Measurements from ENCODE around the gene CDC34.
A peak's percentile ranks its signal among the peaks of the same experiment; 100 is the strongest.

The CDC34 gene, protein sequence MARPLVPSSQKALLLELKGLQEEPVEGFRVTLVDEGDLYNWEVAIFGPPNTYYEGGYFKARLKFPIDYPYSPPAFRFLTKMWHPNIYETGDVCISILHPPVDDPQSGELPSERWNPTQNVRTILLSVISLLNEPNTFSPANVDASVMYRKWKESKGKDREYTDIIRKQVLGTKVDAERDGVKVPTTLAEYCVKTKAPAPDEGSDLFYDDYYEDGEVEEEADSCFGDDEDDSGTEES

DNA sequence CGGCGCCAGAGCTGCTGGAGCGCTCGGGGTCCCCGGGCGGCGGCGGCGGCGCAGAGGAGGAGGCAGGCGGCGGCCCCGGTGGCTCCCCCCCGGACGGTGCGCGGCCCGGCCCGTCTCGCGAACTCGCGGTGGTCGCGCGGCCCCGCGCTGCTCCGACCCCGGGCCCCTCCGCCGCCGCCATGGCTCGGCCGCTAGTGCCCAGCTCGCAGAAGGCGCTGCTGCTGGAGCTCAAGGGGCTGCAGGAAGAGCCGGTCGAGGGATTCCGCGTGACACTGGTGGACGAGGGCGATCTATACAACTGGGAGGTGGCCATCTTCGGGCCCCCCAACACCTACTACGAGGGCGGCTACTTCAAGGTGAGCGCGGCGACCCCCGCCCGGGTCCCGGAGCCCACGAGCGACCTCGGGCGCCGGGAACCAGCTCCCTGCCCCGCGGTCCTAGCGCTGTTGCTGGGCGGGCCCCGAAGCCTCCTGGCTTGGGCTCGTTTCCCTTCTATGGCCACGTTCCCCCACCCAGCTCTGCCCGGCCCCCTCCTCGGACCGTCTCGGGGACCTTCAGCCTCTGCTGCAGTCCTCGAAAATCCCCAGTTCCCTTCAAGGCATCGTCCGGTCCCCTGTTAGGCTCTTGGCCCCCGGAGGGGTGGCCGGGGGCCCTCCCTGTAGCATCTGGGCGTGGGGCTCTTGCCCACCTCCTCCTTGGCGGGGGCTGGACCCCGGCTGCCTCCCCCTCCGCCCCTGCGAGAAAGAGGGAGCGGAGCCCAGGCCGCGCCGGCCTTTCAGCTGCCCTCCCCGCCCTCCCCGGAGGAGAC, at the start of gene CDC34:
Gene CDC34 (plus strand): TSS at position 8 of the 808 bp plus-strand sequence. CDS start 172 bp downstream, at position 180.
- DNase-seq (ENCODE audit: low spot score), result peak; percentile 36

DNA sequence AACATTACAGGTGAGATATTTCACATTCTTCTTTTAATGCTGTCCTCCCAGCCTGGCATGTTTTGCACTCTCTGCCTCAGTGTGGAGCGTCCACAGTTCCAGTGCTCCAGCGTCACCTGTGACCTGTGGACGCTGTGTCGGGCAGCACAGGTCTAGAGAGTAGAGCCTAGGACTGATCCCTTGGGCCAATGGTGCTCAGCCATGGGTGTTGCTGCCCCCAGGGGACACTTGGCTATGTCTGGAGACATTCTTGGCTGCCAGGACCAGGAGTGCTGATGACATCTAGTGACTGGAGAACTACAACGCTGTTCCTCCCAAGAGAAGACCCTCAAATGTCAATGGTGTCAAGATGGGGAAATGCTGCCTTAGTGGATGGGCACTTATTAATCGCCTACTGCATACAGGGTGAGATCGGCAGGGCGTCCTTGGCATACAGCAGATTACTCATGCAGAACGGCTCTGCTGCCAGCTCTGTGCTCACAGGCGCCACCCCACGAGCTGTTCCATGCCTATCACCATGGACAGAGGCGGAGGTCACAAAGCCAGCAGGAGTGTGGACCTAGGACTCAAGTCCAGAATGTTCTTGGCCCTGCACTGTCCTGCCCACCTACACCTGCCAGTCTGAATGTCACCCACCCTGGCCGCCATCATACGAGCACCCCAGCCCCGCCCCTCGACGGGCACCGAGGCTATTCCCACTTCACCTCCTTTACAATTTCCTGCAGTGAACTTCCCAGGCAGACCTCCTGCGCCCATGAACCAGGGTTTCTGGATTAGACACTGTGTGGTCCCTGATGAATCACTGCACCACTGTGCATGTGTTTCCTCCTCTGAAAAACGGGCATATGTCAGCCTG, 49.1 kb upstream of the CDC34 start:
- DNase-seq (ENCODE audit: low spot score), result no peak

DNA sequence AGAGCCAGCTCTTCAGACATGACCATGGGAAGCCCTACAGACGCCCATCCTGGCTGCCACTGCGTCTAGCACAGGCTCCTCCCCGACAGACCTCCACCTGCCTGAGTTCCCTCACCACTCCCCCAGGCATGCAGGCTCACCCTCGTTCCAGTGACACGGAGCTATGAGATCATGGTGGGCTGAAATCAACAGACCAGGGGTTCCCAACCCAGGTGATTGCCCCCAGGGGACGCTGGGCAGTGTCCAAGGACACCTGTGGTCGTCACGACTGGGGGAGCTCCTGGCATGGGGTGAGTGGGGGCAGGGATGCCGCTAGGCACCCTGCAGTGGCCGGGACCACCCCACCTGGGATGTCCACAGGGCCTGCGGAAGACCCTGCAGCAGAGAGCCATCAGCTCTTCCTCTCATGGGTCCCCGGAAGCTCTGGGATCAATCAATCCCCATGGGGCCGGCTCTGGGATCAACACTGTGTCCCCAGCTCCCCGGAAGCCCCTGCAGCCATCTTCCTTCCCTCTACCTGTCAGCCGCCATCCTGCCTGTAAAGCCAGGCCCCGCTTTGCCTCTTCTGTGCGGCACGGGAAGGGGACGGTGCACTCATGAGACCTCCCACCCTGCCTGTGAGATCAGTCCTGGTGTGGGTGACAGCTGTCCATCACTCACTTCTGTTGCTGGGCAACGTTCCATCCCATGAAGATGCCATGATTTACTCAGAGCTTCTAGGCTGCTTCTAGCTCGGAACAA, 48.1 kb upstream of the CDC34 start:
- no peak for DNase-seq (ENCODE audit: low spot score)

DNA sequence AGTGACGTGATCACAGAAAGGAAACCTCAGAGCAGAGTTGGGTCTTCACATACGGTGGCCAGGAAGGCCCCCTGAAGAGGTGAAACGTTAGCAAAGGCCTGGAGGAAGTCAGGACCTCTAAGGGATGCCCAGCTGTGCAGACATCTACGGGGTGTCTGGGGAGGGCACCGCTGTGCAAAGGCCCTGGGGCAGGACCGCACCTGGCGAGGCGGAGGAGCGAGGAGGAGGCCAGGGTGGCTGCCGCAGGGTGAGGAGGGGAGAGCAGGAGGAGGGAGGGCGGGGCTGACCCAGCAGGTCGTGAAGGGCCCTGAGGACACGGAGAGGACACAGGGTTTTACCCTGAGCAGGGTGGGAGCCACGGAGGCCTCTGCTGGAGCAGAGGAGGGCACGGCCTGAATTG, 47.1 kb upstream of the CDC34 start:
- no peak for DNase-seq (ENCODE audit: low spot score)

DNA sequence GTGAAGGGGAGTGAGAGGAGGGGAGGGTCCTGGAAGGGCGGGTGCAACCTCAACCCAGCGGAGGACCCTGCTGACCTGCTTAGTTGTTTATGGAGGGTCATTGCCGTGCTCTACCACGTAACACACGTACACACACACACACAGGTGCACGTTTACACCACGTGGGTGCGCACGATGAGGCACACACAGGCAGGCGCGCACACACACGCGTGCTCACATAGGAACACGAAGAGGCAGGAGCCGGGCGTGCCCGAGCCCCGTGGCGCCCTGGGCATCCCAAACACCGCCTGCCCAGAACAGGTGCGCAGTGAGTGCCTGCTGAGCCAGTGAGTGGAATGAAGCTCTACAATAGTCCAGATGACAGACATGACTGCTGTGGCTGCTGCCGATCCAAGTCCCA, 46.5 kb upstream of the CDC34 start:
- DNase-seq (ENCODE audit: low spot score), result no peak

DNA sequence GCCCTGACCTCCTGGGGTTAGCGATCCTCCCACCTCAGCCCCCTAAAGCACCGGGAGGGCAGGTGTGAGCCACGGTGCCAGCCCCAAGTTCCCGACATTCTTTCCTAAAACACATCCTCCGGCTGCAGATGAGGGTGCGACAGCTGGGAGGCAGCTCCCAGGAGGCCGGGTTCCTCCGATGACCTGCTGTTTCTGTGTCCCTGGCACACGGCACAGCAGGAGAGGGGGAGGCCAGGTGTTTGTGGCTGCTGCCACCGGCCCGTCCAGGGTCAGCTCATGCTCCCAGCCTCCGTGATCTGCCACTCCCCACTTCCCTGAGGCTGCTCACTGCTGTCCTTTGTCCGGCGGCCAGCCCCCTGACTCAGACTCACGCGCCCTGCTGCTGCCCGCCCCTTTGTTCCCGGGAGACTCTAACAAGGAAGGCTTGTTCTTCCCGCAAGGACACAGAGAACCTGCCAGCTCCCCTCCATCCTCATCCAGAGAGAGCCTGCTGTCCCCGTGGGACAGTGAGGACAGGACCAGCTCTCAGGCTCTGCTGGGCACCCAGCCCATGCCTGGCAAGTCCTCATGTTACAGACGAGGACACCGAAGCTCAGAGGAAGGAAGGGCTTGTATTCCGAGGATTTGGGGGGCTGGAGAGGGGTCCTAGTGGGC, 45.9 kb upstream of the CDC34 start:
- no peak for DNase-seq (ENCODE audit: low spot score)

DNA sequence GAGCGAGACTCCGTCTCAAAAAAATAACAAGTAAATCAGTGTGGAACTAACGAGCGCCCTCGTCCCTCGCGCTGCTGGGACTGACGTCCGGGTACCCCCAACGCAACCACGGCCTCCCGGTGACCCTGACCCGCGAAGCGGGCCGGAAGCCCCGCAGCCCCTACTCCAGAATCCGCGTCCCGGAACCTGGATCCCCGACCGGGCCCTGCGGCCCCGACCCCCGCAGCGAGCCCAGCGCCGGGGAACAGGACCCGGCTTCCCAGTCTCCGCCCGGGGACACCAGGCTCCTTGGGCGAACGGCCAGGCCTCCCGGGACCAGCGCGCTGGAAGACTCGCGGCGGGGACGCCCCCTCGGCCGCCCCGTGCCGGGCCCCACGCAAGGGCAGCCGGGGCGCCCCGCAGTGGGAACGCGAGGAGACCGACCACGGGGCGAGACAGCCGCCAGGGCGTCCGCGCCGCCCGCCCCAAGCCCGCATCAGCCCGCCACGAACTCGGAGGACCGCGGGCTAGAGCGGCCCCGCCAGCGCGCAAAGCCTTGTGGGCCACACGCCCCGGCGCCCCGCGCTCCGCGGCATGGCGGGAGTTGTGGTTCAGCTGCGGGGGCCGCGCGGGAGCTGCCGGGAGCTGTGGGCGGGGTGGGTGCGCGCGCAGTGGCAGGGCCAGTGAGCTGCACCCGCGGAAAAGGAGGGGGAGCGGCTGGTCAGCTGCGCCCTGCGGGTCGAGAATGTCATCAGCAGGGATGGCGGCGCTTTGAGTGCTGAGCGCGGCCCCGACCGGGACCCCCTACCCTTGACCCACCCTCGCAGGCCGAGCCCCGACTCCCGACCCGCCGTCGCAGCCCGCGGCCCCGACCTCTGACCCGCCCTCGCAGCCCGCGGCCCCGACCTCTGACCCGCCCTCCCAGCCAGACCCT, 42.8 kb upstream of the CDC34 start:
- DNase-seq (ENCODE audit: low spot score), result peak; percentile 93

DNA sequence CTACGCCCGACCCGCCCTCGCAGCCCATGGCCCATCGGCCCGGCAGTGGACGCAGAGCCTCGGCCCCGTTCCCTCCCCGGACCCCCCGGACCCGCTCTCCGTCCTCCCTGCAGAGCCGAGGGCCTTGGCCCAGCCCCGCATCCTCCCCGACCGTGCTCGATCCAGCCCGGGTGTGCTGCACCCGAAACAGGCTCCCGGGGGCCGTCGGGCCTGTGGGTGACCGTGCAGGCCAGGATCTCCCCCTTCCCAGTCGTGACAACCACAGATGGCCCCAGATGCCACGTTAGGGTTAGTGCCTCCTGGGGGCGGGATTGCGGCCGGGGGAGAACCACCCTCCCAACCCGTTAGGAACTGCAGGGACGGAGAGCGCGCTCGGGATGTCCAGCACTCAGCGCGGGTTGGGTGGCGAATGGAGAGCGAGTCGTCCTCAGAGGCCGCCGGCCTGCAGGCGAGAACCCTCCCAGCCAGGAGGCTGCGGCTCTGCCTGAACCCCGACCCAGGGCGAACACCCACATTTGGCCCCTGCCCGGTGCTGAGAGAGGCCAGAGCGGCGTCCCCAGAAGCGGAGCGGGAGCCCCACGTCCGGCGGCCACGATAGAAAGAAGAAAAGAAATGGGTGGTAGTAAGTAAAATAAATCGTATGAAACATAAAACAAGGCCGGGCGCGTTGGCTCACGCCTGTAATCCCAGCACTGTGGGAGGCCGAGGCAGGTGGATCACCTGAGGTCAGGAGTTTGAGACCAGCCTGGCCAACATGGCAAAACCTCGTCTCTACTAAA, 42.0 kb upstream of the CDC34 start:
- DNase-seq (ENCODE audit: low spot score), result no peak

DNA sequence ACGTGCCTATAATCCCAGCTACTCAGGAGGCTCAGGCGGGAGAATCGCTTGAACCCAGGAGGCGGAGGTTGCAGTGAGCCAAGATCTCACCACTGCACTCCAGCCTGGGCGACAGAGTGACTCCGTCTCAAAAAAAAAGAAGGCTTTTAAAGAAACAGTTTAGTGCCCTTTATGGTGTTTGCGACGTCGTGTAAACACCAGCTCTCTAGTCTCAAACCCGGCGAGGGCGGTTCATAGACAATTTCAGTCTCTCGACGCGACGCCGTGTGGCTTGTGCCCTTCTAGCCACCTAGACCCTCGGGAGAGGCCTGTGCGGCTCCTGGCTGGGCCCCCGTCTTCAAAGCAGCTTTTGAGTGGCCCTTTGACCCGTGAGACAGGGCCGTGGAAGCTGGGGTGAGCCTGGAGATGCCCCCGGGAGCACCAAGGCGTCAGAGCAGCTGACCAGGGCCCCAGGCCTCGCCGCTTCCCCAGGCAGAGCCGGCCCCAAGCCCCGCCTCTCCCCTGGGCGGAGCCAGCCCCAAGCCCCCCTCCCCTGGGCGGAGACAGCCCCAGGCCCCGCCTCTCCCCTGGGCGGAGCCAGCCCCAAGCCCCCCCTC, 40.3 kb upstream of the CDC34 start:
- DNase-seq (ENCODE audit: low spot score), result peak; percentile 47

DNA sequence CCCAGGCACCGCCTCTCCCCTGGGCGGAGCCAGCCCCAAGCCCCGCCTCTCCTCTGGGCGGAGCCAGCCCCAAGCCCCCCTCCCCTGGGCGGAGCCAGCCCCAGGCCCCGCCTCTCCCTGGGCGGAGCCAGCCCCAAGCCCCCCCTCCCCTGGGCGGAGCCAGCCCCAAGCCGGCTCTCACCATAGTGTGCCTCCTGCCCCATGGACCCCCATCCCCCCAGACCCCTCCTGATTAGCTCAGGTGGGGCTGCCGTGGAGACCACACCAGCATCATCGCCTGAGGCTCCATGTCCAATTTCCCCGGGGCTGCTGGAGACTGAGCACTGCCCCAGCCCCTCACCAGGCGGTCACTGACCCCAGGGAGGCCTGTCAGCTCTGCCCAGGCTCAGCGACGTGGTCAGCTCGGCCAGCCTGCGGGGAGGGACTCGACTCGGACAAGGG, 39.4 kb upstream of the CDC34 start:
- peak; percentile 57 for DNase-seq (ENCODE audit: low spot score)

DNA sequence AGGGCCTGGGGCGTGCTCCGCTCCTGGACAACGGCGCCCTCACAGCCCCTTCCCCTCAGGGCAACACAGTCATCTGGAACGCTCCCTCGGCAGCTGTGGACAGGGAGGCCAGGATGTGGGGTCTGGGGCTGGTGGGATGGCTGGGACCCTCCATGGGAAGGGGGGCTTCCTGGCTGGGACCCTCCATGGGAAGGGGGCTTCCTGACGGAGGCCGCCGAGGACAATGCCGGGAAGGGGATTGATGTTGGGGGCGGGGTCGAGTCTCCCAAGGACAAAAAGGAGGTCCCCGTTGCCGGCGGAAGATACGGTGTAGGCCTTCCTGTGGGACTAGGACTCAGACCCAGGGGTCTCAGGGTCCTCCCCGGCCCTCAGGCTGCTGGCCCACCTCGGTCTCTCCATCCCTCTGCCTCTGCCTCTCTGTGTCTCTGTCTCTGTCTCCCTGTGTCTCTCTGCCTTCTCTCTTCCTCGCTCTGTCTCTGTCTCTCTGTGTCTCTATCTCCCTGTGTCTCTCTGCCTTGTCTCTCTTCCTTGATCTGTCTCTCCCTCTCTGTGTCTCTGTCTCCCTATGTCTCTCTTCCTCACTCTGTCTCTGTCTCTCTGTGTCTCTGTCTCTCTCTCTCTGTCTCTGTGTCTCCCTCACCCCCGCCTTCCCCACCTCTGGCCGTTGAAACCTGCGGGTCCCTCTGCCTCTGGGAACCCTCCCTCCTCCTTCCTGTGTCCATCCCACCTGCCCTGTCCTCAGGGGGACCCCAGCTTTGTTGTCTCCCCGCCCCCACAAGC, 38.0 kb upstream of the CDC34 start:
- DNase-seq (ENCODE audit: low spot score), result no peak

DNA sequence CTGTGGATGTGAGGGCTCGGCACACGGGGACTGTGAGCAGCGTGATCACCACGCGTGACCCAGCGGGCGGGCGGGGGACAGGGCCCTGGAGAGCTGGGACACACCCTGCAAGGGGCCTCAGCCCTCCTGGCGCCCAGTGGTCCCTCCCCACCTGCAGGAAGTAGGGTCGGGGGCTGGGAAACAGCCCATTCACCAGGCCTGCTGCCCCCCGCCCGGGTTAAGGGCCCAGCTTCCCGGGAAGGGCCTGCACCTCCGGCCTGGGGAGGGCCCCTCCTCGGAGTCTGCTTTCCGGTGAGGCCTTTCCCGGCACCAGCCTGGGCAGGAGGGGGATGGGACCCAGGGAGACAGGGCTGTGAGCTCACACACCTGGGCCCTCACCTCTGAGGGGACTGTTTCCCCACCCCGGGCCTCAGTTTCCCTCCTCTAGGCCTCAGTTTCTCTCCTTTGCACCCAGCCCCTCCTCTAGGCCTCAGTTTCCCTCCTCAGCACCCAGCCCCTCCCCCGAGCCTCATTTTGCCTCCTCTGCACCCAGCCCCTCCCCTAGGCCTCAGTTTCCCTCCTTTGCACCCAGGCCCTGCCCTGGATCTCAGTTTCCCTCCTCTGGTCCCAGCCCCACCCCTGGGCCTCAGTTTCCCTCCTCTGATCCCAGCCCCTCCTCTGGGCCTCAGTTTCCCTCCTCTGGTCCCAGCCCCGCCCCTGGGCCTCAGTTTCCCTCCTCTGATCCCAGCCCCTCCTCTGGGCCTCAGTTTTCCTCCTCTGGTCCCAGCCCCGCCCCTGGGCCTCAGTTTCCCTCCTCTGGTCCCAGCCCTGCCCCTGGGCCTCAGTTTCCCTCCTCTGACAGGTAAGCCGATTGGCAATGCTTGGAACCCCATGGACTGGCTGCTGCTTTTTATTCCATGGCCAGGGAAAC, 37.1 kb upstream of the CDC34 start:
- no peak for DNase-seq (ENCODE audit: low spot score)

DNA sequence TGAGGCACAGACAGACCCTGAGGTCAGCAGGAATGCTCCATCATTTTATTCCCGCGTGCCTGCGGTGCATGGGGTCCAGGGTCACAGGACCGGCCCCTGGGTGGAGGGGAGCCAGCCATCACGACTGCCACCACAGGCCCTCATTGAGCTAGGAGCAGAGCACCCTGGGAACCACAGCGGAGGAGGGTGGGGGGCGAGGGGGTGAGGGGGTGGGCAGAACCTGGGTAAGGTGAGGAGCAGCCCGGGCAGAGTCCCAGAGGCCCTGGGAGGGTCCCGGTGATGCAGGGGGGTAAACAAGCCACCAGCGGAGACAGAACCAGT, 36.5 kb upstream of the CDC34 start:
- no peak for DNase-seq (ENCODE audit: low spot score)

DNA sequence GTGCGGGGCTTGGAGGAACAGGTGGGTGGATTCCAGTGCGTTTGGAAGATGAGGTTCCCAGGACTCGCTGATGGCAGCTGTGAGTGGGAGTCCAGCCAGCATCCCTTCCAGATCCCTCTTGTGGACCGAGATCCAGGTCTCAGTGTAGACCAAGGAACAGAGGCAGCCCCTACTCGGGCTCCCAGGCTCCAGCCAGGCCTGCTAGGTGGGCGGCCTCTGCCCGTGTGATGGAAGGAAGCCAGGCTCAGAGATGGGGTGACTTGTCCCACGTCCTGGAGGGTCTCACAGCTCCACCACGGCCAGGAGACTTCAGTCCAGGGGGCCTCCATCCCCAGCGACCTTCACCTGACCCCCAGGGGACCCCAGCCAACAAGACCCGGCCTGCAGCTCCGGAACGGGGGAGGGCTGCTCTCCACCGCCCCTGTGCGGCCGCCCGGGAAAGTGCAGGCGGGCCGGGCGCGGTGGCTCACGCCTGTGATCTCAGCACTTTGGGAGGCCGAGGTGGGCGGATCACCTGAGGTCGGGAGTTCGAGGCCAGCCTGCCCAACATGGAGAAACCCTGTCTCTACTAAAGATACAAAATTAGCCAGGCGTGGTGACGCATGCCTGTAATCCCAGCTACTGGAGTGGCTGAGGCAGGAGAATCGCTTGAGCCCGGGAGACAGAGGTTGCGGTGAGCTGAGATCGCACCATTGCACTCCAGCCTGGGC, 36.0 kb upstream of the CDC34 start:
- peak; percentile 51 for DNase-seq (ENCODE audit: low spot score)

DNA sequence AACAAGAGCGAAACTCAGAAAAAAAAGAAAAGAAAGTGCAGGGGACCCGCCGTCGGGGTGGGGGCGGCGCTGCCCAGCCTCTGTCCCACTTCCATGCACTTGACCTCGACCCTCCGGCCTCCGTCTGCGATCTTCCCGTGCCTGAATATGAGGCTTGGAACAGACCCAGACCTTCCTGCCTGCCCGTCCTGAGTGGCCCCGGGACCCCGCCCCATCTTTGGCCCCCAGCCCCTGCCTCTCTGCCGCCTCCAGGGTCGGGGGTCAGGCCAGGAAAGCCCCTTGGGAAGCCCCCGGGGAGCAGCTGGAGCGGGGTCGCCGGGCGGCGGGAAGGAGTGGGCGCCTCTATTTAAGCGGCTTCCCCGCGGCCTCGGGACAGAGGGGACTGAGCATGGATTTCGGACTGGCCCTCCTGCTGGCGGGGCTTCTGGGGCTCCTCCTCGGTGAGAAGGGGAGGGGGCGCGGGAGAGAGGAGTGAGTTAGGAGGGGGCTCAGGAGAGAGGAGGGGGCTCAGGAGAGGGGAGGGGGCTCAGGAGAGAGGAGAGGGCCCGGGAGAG, 35.4 kb upstream of the CDC34 start, which contains the start of gene MADCAM1:
Gene MADCAM1 (plus strand): TSS at position 375 of the 554 bp plus-strand sequence. CDS start 14 bp downstream, at position 389.
- DNase-seq (ENCODE audit: low spot score), result no peak

DNA sequence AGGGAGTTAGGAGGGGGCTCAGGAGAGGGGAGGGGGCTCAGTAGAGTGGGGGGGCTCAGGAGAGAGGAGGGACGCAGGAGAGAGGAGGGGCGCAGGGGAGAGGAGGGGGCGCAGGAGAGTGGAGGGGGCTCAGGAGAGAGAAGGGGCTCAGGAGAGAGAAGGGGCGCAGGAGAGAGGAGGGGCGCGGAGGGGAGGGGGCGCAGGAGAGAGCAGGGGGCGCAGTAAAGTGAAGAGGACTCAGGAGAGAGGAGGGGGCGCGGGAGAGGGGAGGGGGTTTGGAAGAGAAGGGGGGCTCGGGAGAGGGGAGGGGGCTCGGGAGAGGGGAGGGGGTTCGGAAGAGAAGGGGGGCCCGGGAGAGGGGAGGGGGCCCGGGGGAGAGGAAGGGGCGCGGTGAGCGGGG, 34.6 kb upstream of the CDC34 start:
- DNase-seq (ENCODE audit: low spot score), result no peak
